ENCODE measurements around the gene EHMT1. TPM values are rescaled to one million over a fixed set of nuclear protein-coding genes. Genes with fewer than 3 reads are reported as not detected.

The EHMT1 gene
- polyA plus RNA-seq, 1 of the 3 experiments (the other 2 are of a cell fraction): 39.5 TPM

GRCh38 chr9:137838576-137838975 is 219.8 kb downstream of the EHMT1 start:
- no peaks in the 10 kb centered on the region for H3K79me2 ChIP-seq (ENCODE audit: insufficient read depth)
- no peaks in the 10 kb centered on the region for H3K9me3 ChIP-seq
- POLR2A ChIA-PET: no interaction called here
- no peaks in the 10 kb centered on the region for H4K20me1 ChIP-seq (ENCODE audit: insufficient read depth)
- no peaks in the 10 kb centered on the region for H3F3A ChIP-seq (replicated peaks; ENCODE audit: insufficient read depth)
- TF ChIP-seq POLR2AphosphoS5 (IDR thresholded peaks at IDR 0.05; ENCODE audit: low read depth, low read length) (no peak), YY1 (IDR thresholded peaks at IDR 0.05; ENCODE audit: low read depth) (no peak), RXRA (IDR thresholded peaks at IDR 0.05; ENCODE audit: borderline replicate concordance, low read depth) (no peak), FOXM1 (IDR thresholded peaks at IDR 0.05; ENCODE audit: low read depth) (no peak), RCOR1 (IDR thresholded peaks at IDR 0.05; ENCODE audit: low read length) (no peak), CTCF (IDR thresholded peaks at IDR 0.05) (no peak), NRF1 (IDR thresholded peaks at IDR 0.05; ENCODE audit: low read depth, low read length) (no peak), TCF12 (IDR thresholded peaks at IDR 0.05) (no peak), JUND (IDR thresholded peaks at IDR 0.05) (no peak), FOSL2 (IDR thresholded peaks at IDR 0.05; ENCODE audit: borderline replicate concordance, low read depth) (no peak), TEAD4 (IDR thresholded peaks at IDR 0.05; ENCODE audit: borderline replicate concordance, insufficient read depth) (no peak), ELF1 (IDR thresholded peaks at IDR 0.05) (no peak), EP300 (IDR thresholded peaks at IDR 0.05; ENCODE audit: borderline replicate concordance in 1 of 2, low read depth in 1 of 2, low read length in 1 of 2) (no peak)
- TF ChIP-seq, protein P1, sequence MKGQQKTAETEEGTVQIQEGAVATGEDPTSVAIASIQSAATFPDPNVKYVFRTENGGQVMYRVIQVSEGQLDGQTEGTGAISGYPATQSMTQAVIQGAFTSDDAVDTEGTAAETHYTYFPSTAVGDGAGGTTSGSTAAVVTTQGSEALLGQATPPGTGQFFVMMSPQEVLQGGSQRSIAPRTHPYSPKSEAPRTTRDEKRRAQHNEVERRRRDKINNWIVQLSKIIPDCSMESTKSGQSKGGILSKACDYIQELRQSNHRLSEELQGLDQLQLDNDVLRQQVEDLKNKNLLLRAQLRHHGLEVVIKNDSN (IDR thresholded peaks at IDR 0.05; ENCODE audit: borderline replicate concordance, low read depth): no peak
- TF ChIP-seq, protein P2, sequence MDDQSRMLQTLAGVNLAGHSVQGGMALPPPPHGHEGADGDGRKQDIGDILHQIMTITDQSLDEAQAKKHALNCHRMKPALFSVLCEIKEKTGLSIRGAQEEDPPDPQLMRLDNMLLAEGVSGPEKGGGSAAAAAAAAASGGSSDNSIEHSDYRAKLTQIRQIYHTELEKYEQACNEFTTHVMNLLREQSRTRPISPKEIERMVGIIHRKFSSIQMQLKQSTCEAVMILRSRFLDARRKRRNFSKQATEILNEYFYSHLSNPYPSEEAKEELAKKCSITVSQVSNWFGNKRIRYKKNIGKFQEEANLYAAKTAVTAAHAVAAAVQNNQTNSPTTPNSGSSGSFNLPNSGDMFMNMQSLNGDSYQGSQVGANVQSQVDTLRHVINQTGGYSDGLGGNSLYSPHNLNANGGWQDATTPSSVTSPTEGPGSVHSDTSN (IDR thresholded peaks at IDR 0.05): no peak
- TF ChIP-seq, protein P3, sequence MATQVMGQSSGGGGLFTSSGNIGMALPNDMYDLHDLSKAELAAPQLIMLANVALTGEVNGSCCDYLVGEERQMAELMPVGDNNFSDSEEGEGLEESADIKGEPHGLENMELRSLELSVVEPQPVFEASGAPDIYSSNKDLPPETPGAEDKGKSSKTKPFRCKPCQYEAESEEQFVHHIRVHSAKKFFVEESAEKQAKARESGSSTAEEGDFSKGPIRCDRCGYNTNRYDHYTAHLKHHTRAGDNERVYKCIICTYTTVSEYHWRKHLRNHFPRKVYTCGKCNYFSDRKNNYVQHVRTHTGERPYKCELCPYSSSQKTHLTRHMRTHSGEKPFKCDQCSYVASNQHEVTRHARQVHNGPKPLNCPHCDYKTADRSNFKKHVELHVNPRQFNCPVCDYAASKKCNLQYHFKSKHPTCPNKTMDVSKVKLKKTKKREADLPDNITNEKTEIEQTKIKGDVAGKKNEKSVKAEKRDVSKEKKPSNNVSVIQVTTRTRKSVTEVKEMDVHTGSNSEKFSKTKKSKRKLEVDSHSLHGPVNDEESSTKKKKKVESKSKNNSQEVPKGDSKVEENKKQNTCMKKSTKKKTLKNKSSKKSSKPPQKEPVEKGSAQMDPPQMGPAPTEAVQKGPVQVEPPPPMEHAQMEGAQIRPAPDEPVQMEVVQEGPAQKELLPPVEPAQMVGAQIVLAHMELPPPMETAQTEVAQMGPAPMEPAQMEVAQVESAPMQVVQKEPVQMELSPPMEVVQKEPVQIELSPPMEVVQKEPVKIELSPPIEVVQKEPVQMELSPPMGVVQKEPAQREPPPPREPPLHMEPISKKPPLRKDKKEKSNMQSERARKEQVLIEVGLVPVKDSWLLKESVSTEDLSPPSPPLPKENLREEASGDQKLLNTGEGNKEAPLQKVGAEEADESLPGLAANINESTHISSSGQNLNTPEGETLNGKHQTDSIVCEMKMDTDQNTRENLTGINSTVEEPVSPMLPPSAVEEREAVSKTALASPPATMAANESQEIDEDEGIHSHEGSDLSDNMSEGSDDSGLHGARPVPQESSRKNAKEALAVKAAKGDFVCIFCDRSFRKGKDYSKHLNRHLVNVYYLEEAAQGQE (IDR thresholded peaks at IDR 0.05; ENCODE audit: low read depth, low read length): no peak
- no peak overlapping the region for H2AFZ ChIP-seq (ENCODE audit: low read depth)
- no peak overlapping the region for H3K4me2 ChIP-seq
- CTCF ChIA-PET: no interaction called here
- H3K4me3 ChIP-seq (ENCODE audit: low read depth in 2 of 2, low read length in 1 of 2): no peak overlapping the region
- H3K27ac ChIP-seq (ENCODE audit: low read depth in 2 of 2, low read length in 1 of 2): no peak overlapping the region
- H3K9me2 ChIP-seq: no peaks in the 10 kb centered on the region
- no peak overlapping the region for H3K9ac ChIP-seq
- H3K36me3 ChIP-seq (replicated peaks in 1 of 2; ENCODE audit: control insufficient read depth in 1 of 2, insufficient read depth in 2 of 2, low read length in 1 of 2): peaks cover 0 to 34% of the 10 kb centered on the region in 2 experiments
- DNase-seq: no peak
- no peaks in the 10 kb centered on the region for H3K4me1 ChIP-seq (ENCODE audit: control insufficient read depth in 1 of 2, insufficient read depth in 2 of 2, low read depth in 1 of 2, low read length in 1 of 2)
- WGBS (ENCODE audit: low lambda C conversion rate): 97% methylated on average over 10 of the region's 10 CpGs
- no peaks in the 10 kb centered on the region for H3K27me3 ChIP-seq (ENCODE audit: insufficient read depth)
